Astrocyte of the spinal cord (primary cell): ENCODE data around the gene CD200.
"Not testable (repeated sequence)": the region's sequence is repeated elsewhere in the genome, so short reads cannot be mapped to it uniquely, and the experiment has no call there.

ENCODE experiments used
- DNase-seq: peaks from one replicate; pipeline ENCODE4 v3.0.0; 2011; ENCODE audit warnings: low read depth, low spot score
- H3K4me3 ChIP-seq: 2 replicates; pipeline ENCODE4 v1.5.1; 2011; ENCODE audit warnings: low read depth, mild to moderate bottlenecking, low read length, moderate library complexity
- in situ Hi-C: cut with HindIII; loops from 2 replicates; pipeline ENCODE4 v1.10.0; 2017; ENCODE audit warnings: low sequenced_read_pairs
- TF ChIP-seq, protein P1 (sequence below): IDR thresholded peaks from 2 replicates; pipeline ENCODE4 v1.5.1; 2012; ENCODE audit warnings: low read depth, mild to moderate bottlenecking, low read length, inconsistent platforms

The CD200 gene

DNA sequence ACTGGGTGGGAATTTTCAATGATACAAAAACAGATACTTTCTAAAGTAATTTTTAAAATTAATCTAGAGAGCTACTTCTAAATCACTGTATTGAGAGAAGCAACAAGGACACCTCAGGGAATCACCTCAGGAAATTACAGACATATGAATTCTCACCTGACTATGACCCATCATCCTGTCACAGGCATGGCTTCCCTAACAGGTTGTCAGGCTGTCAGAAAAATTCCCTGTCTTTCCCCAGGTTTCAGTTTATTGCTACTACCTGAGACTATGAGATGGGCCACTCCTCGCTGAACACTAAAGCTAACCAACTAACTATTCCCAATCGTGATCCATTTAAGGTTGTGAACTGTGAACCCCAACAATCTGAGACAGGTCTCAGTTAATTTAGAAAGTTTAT, 66.1 kb downstream of the CD200 start:
- in situ Hi-C loops, result no loop called here
- H3K4me3 ChIP-seq, result no peak overlapping the region
- TF ChIP-seq, protein P1, sequence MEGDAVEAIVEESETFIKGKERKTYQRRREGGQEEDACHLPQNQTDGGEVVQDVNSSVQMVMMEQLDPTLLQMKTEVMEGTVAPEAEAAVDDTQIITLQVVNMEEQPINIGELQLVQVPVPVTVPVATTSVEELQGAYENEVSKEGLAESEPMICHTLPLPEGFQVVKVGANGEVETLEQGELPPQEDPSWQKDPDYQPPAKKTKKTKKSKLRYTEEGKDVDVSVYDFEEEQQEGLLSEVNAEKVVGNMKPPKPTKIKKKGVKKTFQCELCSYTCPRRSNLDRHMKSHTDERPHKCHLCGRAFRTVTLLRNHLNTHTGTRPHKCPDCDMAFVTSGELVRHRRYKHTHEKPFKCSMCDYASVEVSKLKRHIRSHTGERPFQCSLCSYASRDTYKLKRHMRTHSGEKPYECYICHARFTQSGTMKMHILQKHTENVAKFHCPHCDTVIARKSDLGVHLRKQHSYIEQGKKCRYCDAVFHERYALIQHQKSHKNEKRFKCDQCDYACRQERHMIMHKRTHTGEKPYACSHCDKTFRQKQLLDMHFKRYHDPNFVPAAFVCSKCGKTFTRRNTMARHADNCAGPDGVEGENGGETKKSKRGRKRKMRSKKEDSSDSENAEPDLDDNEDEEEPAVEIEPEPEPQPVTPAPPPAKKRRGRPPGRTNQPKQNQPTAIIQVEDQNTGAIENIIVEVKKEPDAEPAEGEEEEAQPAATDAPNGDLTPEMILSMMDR, result no peak
- DNase-seq, result no peak

- DNase-seq, in situ Hi-C loops, H3K4me3 ChIP-seq: not testable (repeated sequence)
Measured at GRCh38 chr3:112399554-112399953, 66.6 kb downstream of the CD200 start.

DNA sequence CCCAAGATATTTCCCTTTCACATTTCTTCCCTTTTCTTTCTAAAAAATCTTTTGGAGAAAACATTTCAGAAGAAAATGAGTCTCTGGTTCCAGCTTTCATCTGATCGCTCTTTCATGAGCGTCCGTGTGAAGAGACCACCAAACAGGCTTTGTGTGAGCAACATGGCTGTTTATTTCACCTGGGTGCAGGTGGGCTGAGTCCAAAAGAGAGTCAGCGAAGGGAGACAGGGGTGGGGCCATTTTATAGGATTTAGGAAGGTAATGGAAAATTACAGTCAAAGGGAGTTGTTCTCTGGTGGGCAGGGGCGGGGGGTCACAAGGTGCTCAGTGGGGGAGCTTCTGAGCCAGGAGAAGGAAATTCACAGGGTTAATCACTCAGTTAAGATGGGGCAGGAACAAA, 67.4 kb downstream of the CD200 start:
- H3K4me3 ChIP-seq, DNase-seq, in situ Hi-C loops: not testable (repeated sequence)

- H3K4me3 ChIP-seq, result no peak overlapping the region
- no peak for DNase-seq
- in situ Hi-C loops, result no loop called here
- TF ChIP-seq, protein P1, result no peak
Measured at GRCh38 chr3:112401617-112402016, 68.7 kb downstream of the CD200 start.

- no peak overlapping the region for H3K4me3 ChIP-seq
- in situ Hi-C loops, result no loop called here
- DNase-seq, result no peak
- TF ChIP-seq, protein P1, result no peak
Measured at GRCh38 chr3:112403103-112403502, 70.1 kb downstream of the CD200 start.

GRCh38 chr3:112404924-112405549, 72.1 kb downstream of the CD200 start:
- DNase-seq, in situ Hi-C loops, H3K4me3 ChIP-seq: not testable (repeated sequence)

DNA sequence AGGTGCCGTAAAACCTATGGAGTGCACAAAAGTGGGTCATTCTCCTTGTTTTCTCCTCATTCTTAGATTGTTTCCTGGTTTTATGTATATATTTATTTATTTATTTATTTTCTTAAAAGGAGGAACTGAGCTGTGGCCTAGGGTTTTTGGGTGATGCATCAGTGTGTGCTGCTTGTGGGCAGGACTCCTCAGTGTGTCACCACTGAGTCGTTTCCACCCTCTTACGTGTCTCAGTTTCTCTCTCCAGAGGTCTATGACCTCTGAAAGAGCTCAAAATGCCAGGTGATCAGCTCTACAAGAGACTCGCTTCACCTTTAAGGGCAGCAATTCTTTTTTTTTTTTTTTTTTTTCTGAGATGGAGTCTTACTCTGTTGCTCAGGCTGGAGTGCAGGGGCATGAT, 72.9 kb downstream of the CD200 start:
- TF ChIP-seq, protein P1, result no peak
- no peak overlapping the region for H3K4me3 ChIP-seq
- DNase-seq, result no peak

GRCh38 chr3:112407214-112407887, 74.4 kb downstream of the CD200 start:
- TF ChIP-seq, protein P1, result no peak
- in situ Hi-C loops, result no loop called here
- DNase-seq, result no peak
- no peak overlapping the region for H3K4me3 ChIP-seq

More for the DNA sequence above, 72.9 kb downstream of the CD200 start:
- in situ Hi-C loops, result no loop called here
